ENCODE data around the gene GUSB. TPM values are rescaled to one million over a fixed set of nuclear protein-coding genes. Genes with fewer than 3 reads are reported as not detected.
"Not testable (repeated sequence)": the region's sequence is repeated elsewhere in the genome, so short reads cannot be mapped to it uniquely, and the experiment has no call there.

Gene GUSB
- total RNA-seq, 1 donor from 2014 or later, result 40.2 TPM

GRCh38 chr7:65974876-65975275, 7.1 kb downstream of the GUSB start:
- no peak for DNase-seq

- no peak for DNase-seq
These were observed 7.7 kb downstream of the GUSB start for GRCh38 chr7:65974191-65974801.

GRCh38 chr7:65972976-65973375, 9.0 kb downstream of the GUSB start:
- DNase-seq, result no peak

GRCh38 chr7:65971021-65971420, 11.0 kb downstream of the GUSB start:
- no peak for DNase-seq

DNA sequence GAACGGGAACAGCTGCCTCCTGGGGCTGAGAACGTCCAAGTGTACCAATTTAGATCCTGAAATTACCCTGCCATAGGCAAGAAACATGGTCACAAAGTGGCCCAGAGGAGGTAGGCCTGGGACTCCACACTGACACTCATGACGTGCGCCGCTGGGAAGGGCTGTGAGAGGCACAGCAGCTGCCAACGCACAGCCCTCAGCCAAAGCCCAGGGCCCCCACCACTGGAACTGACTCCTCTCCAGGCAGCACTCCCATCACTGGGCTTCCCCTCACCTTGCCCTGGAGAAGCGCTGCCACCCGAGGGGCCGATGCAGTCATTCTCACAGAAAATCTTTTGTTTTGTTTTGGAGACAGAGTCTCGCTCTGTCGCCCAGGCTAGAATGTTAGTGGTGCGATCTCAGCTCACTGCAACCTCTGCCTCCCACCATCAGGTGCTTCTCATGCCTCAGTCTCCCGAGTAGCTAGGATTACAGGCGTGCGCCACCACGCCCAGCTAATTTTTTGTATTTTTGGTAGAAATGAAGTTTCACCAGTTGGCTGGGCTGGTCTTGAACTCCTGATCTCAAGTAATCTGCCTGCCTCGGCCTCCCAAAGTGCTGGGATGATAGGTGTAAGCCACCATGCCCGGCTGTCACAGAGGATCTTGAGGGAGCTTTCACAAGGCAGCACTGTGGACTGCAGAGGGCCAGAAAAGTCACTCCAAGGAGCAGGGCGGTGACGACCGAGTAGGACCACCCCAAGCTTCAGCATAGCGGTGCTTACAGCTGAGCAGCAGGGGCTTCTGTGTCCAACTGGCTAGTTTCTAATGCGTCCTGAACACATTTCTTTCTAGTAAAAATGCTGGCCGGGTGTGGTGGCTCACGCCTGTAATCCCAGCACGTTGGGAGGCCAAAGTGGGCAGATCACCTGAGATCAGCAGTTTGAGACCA, 13.5 kb downstream of the GUSB start:
- DNase-seq, result no peak

GRCh38 chr7:65967361-65968155, 14.5 kb downstream of the GUSB start:
- no peak for DNase-seq

GRCh38 chr7:65966146-65966545, 15.9 kb downstream of the GUSB start:
- DNase-seq, result no peak

DNA sequence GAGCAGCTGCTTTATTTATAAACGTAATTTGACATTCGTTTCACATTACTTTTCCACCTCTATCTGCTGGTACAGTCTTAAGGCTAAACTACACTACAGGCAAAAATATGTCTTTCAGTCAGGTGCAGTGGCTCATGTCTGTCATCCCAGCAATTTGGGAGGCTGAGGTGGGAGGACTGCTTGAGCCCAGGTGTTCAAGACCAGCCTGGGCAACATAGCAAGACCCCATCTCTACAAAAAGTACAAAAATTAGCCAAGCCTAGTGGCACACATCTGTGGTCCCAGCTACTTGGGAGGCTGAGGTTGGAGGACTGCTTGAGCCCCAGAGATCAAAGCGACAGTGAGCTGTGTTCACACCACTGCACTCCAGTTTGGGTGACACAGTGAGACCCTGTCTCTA, 17.3 kb downstream of the GUSB start:
- DNase-seq, result not testable (repeated sequence)

GRCh38 chr7:65962033-65962432, 20.0 kb downstream of the GUSB start:
- DNase-seq, result no peak

GRCh38 chr7:65960351-65961074, 21.5 kb downstream of the GUSB start:
- DNase-seq, result no peak

DNA sequence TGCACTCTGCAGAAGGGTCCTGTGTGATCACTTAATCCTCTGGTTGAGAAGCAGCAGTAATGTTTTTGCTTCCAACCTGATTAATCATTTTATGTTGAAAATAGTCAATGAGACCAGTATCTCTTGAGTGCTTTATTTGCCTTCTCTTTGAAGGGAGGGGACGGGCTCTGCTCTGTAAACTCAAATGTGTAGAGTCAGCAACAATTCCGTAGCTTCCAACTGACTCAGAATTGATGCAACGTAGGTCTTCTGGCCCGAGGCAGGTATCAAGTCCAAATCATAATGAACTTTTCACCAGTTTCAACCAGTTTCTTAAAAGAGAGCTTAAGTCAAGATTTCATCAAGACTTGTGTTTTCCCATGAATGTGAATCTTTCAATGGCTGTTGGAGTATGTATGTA, 26.3 kb downstream of the GUSB start:
- no peak for DNase-seq

DNA sequence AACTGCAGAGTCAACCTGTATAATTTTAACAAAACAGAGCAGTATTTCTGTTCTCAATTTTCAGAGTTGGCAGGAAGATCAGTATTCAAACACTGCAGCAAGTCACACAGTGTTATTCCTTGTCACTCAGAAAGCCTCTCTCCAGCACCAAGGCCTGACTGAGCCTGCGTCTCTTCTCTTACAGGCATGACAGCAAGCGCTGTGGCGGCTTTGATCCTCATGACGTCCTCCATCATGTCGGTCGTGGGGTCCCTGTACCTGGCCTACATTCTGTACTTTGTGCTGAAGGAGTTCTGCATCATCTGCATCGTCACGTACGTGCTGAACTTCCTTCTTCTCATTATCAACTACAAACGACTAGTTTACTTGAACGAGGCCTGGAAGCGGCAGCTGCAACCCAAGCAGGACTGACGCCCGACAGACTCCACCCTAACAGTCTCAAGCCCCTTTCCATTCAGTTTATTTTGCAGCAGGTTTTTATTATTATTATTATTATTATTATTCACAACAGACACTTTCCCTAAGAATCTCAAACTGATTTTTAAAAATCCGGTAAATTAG, 28.0 kb downstream of the GUSB start:
- DNase-seq, result no peak

DNA sequence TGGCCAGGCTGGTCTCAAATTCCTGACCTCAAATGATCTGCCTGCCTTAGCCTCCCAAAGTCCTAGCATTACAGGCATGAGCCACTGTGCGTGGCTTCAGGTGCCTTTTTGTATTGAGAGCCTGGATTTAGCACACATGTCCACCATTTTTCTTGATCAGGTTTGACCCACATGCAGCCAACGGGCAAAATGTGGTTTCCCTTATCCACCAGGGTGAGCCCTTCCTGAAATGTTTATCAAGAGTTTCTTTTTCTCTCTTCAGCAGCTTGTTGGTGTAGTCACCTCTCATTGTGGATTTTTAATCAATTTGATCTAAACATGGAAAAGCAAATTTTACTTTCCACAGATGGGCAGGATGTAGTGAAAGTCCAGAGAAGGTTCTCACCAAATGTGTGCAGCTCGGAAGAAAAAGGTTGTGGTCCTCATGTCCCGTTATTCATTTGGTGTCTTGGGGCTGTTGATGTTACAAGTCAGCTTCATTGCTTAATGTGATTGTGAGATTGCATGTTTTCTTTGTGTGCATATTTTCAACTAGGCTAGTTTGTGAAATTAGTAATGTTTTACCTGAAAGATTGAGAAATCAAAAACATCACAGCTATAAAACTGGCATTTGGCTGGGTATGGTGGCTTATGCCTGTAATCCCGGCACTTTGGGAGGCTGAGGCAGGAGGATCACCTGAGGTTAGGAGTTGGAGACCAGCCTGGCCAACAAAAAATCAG, 28.9 kb downstream of the GUSB start:
- no peak for DNase-seq

- DNase-seq, result peak; percentile 5
These were observed 30.0 kb downstream of the GUSB start for GRCh38 chr7:65951837-65952578.

- DNase-seq, result peak; percentile 63
These were observed 35.1 kb downstream of the GUSB start for GRCh38 chr7:65946904-65947303.

DNA sequence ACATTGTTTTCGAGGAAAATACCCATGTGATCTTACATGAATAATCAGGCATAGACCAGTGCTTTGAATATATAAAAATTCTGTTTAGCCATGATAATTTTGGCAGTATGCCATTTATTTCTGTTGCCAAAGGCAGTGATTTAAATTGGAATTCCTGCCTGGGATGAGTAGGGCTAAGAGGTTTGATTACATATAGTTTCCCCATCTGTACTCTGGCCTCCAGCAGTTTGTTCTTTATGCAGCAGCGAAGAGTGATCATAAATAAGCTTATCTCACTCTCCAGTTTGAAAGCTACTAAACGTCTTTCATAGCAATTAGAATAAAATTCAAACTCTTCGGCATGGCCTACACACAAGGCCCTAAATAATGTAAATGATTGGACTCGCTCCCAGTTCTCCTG, 36.2 kb downstream of the GUSB start:
- DNase-seq, result not testable (repeated sequence)

- DNase-seq, result no peak
These were observed 43.6 kb downstream of the GUSB start for GRCh38 chr7:65938336-65938895.

DNA sequence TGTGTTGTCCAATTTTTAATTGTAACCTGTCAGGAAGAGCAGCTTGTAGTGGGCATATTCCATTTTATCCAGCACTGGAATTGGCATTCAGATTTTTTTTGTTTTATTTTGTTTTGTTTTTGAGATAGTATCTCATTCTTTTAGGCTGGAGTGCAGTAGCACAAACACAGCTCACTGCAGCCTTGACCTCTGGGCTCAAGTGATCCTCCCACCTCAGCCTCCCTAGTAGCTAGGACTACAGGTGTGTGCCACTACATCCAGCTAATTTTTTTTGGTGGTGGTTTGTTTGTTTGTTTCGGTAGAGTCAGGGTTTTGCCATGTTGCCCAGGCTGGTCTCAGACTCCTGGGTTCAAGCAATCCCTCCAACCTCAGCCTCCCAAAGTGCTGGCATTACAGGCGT, 44.7 kb downstream of the GUSB start:
- DNase-seq, result no peak

- no peak for DNase-seq
These were observed 50.3 kb downstream of the GUSB start for GRCh38 chr7:65931685-65932084.

All from dermis blood vessel endothelial cell (primary cell).